OCI-LY3 (cell line): Measurements from ENCODE around the gene FTO.

ENCODE experiments used
- H2AFZ ChIP-seq: fragments of 200-600, 300-600 bp; shearing (Covaris generic); 2 replicates; pipeline ENCODE4 v1.6.0; 2014; ENCODE audit warnings: antibody characterized with exemption, low read depth, low read length
- H3K27ac ChIP-seq: fragments of 200-600, 300-600 bp; sonication (generic); 2 replicates; pipeline ENCODE4 v1.5.1; 2014; ENCODE audit warnings: mild to moderate bottlenecking, low read length, moderate library complexity, mixed read lengths
- H3K27me3 ChIP-seq: fragments of 200-600, 300-600 bp; sonication (generic); 2 replicates; pipeline ENCODE4 v1.6.1; 2014; ENCODE audit warnings: low read depth, low read length, mixed read lengths
- H3K36me3 ChIP-seq: fragments of 200-600, 300-600 bp; sonication (generic); replicated peaks from 2 replicates; pipeline ENCODE3; 2014; ENCODE audit warnings: low read depth, low read length, mixed read lengths
- H3K4me1 ChIP-seq: fragments of 300-600, 200-600 bp; sonication (generic); 2 replicates; pipeline ENCODE4 v1.6.1; 2014; ENCODE audit warnings: low read length, mixed read lengths
- H3K4me2 ChIP-seq: fragments of 200-600, 300-600 bp; sonication (generic); 2 replicates; pipeline ENCODE4 v1.6.1; 2014; ENCODE audit warnings: low read length, mixed read lengths
- H3K4me3 ChIP-seq: fragments of 300-600, 200-600 bp; sonication (generic); 2 replicates; pipeline ENCODE4 v1.5.1; 2014; ENCODE audit warnings: antibody characterized with exemption, mild to moderate bottlenecking, low read length, moderate library complexity
- H3K79me2 ChIP-seq: fragments of 300-600, 200-600 bp; shearing (Covaris generic); 2 replicates; pipeline ENCODE4 v1.6.1; 2014; ENCODE audit warnings: mild to moderate bottlenecking, low read length, mixed read lengths
- H3K9ac ChIP-seq: fragments of 300-600, 200-600 bp; shearing (Covaris generic); 2 replicates; pipeline ENCODE4 v1.6.0; 2014; ENCODE audit warnings: mild to moderate bottlenecking, low read length, moderate library complexity
- H3K9me3 ChIP-seq: fragments of 200-600, 300-600 bp; shearing (Covaris generic); 2 replicates; pipeline ENCODE4 v1.6.1; 2014; ENCODE audit warnings: low read length, mixed read lengths; ENCODE audit not compliant: insufficient read depth
- H4K20me1 ChIP-seq: fragments of 200-600, 300-600 bp; sonication (generic); 2 replicates; pipeline ENCODE4 v1.6.1; 2016; ENCODE audit warnings: low read length, mixed read lengths; ENCODE audit not compliant: insufficient read depth
- CTCF ChIP-seq: fragments of 200-600, 300-600 bp; sonication (generic); IDR thresholded peaks from 2 replicates; pipeline ENCODE4 v1.5.1; 2014; ENCODE audit warnings: antibody characterized with exemption, low read length, low read depth
- EZH2phosphoT487 ChIP-seq: fragments of 200-600 bp; shearing (Covaris generic); IDR thresholded peaks from 2 replicates; pipeline ENCODE4 v1.6.1; 2018; ENCODE audit warnings: antibody characterized with exemption, mixed run types, low read depth

The FTO gene

GRCh38 chr16:53713403-53714204 is 9.6 kb downstream of the FTO start:
- no peak overlapping the region for H2AFZ ChIP-seq
- TF ChIP-seq CTCF (no peak), EZH2phosphoT487 (no peak)
- no peaks in the 10 kb centered on the region for H4K20me1 ChIP-seq
- H3K79me2 ChIP-seq = peaks cover 44% of the 10 kb centered on the region
- H3K4me3 ChIP-seq = no peak overlapping the region
- H3K9me3 ChIP-seq = no peaks in the 10 kb centered on the region
- H3K9ac ChIP-seq = no peak overlapping the region
- no peaks in the 10 kb centered on the region for H3K36me3 ChIP-seq
- no peaks in the 10 kb centered on the region for H3K4me1 ChIP-seq
- no peaks in the 10 kb centered on the region for H3K27me3 ChIP-seq
- H3K27ac ChIP-seq = no peak overlapping the region
- H3K4me2 ChIP-seq = no peak overlapping the region

- Histone ChIP-seq H3K36me3 (no peaks in the 10 kb centered on the region), H3K27me3 (no peaks in the 10 kb centered on the region), H3K4me1 (no peaks in the 10 kb centered on the region), H4K20me1 (no peaks in the 10 kb centered on the region), H2AFZ (no peak overlapping the region), H3K9me3 (no peaks in the 10 kb centered on the region), H3K4me3 (no peak overlapping the region), H3K79me2 (peaks cover 41% of the 10 kb centered on the region), H3K4me2 (no peak overlapping the region), H3K27ac (no peak overlapping the region), H3K9ac (no peak overlapping the region)
- no peak for TF ChIP-seq EZH2phosphoT487
- no peak for TF ChIP-seq CTCF
These were observed 10.5 kb downstream of the FTO start for GRCh38 chr16:53714205-53715022.

- Histone ChIP-seq H3K4me3 (no peak overlapping the region), H3K36me3 (no peaks in the 10 kb centered on the region), H2AFZ (no peak overlapping the region), H3K79me2 (peaks cover 39% of the 10 kb centered on the region), H4K20me1 (no peaks in the 10 kb centered on the region), H3K27ac (no peak overlapping the region), H3K4me2 (no peak overlapping the region), H3K9me3 (no peaks in the 10 kb centered on the region), H3K27me3 (no peaks in the 10 kb centered on the region), H3K9ac (no peak overlapping the region), H3K4me1 (no peaks in the 10 kb centered on the region)
- TF ChIP-seq CTCF (no peak), EZH2phosphoT487 (no peak)
These were observed 11.0 kb downstream of the FTO start for GRCh38 chr16:53715023-53715384.

- no peak overlapping the region for H3K9ac ChIP-seq
- peaks cover 37% of the 10 kb centered on the region for H3K79me2 ChIP-seq
- H3K9me3 ChIP-seq = no peaks in the 10 kb centered on the region
- H3K4me1 ChIP-seq = no peaks in the 10 kb centered on the region
- H2AFZ ChIP-seq = no peak overlapping the region
- H3K27ac ChIP-seq = no peak overlapping the region
- H3K36me3 ChIP-seq = no peaks in the 10 kb centered on the region
- H3K4me2 ChIP-seq = no peak overlapping the region
- TF ChIP-seq CTCF (no peak), EZH2phosphoT487 (no peak)
- no peak overlapping the region for H3K4me3 ChIP-seq
- H4K20me1 ChIP-seq = no peaks in the 10 kb centered on the region
- no peaks in the 10 kb centered on the region for H3K27me3 ChIP-seq
These were observed 13.6 kb downstream of the FTO start for GRCh38 chr16:53717577-53717976.
